ENCODE data around the gene PPP1R18.

- TF ChIP-seq POLR2A (IDR thresholded peaks at IDR 0.05) = no peak
- TF ChIP-seq, protein P1, sequence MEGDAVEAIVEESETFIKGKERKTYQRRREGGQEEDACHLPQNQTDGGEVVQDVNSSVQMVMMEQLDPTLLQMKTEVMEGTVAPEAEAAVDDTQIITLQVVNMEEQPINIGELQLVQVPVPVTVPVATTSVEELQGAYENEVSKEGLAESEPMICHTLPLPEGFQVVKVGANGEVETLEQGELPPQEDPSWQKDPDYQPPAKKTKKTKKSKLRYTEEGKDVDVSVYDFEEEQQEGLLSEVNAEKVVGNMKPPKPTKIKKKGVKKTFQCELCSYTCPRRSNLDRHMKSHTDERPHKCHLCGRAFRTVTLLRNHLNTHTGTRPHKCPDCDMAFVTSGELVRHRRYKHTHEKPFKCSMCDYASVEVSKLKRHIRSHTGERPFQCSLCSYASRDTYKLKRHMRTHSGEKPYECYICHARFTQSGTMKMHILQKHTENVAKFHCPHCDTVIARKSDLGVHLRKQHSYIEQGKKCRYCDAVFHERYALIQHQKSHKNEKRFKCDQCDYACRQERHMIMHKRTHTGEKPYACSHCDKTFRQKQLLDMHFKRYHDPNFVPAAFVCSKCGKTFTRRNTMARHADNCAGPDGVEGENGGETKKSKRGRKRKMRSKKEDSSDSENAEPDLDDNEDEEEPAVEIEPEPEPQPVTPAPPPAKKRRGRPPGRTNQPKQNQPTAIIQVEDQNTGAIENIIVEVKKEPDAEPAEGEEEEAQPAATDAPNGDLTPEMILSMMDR (IDR thresholded peaks at IDR 0.05) = no peak
These were observed 1.9 kb downstream of the PPP1R18 start for GRCh38 chr6:30684386-30685156.

Measured in vagina (tissue), 2 donors.